T-cell (primary cell): Measurements from ENCODE around the gene THBS2. TPM values are rescaled to one million over a fixed set of nuclear protein-coding genes. Genes with fewer than 3 reads are reported as not detected.

Experiments
- ATAC-seq, 4 experiments: fragments of 200-7000 bp in 3 of 4; fragments of 150-1000 bp in 1 of 4; cut with Tn5 transposase; replicated peaks in 1 of 4; 1 replicate in 3 of 4; 2 replicates in 1 of 4; pipeline ENCODE4 v1.10.0; 2021; ENCODE audit warnings: moderate library complexity in 3 of 4, mild to moderate bottlenecking in 2 of 4, moderate number of reproducible peaks in 1 of 4
- CTCF ChIA-PET, 2 donors: fragments of 300-600 bp; sonication (Branson Sonifier 250); formaldehyde crosslinking; loops; one replicate each; lab custom pipeline; 2022; ENCODE audit warnings: antibody characterized with exemption in 2 of 2; lab: Charles Lee
- POLR2A ChIA-PET, 2 donors: fragments of 300-600 bp; sonication (Branson Sonifier 250); formaldehyde crosslinking; loops; one replicate each; lab custom pipeline; 2022; ENCODE audit warnings: antibody characterized with exemption in 2 of 2; lab: Charles Lee
- DNase-seq, 35 experiments: peaks; one replicate each; pipeline versions ENCODE4 v3.0.0 to v3.0.0-alpha.2; 2013 to 2023
- H3K27ac ChIP-seq: one replicate; pipeline ENCODE4 v1.5.1; 2013; ENCODE audit warnings: low read length
- H3K27me3 ChIP-seq, 2 experiments: replicated peaks in 1 of 2; 1 replicate in 1 of 2; 2 replicates in 1 of 2; pipeline versions ENCODE4 v1.6.1 to v1.7.0; 2013; ENCODE audit warnings: low read length in 1 of 2, mixed read lengths in 1 of 2; ENCODE audit not compliant: control insufficient read depth in 2 of 2, insufficient read depth in 2 of 2; ENCODE audit errors: extremely low read depth in 1 of 2
- H3K36me3 ChIP-seq, 2 donors: 1 replicate in 1 of 2; 2 replicates in 1 of 2; pipeline versions ENCODE4 v1.6.1 to v1.7.0; 2013; ENCODE audit warnings: low read length in 1 of 2; ENCODE audit not compliant: control insufficient read depth in 2 of 2, insufficient read depth in 1 of 2; ENCODE audit errors: extremely low read depth in 1 of 2
- H3K4me1 ChIP-seq, 2 experiments: 1 replicate in 1 of 2; 2 replicates in 1 of 2; pipeline versions ENCODE4 v1.6.1 to v1.7.0; 2013; ENCODE audit warnings: low read length in 2 of 2, mixed read lengths in 1 of 2; ENCODE audit not compliant: insufficient read depth in 2 of 2, control insufficient read depth in 1 of 2; ENCODE audit errors: extremely low read depth in 1 of 2
- H3K4me3 ChIP-seq, 2 donors: 1 replicate in 1 of 2; 2 replicates in 1 of 2; pipeline versions ENCODE4 v1.5.1 to v1.7.0; 2013; ENCODE audit warnings: mild to moderate bottlenecking in 2 of 2, low read length in 1 of 2, moderate library complexity in 1 of 2; ENCODE audit not compliant: control insufficient read depth in 1 of 2; ENCODE audit errors: extremely low read depth in 1 of 2
- H3K9me3 ChIP-seq: 2 replicates; pipeline ENCODE4 v1.7.0; 2013
- H3K27ac Mint-ChIP-seq, 2 donors: one replicate each; pipeline ENCODE4 v1.8.0; 2020 to 2021; ENCODE audit warnings: mild to moderate bottlenecking in 2 of 2, mixed read lengths in 2 of 2
- H3K27me3 Mint-ChIP-seq, 2 donors: one replicate each; pipeline ENCODE4 v1.8.0; 2021 to 2022; ENCODE audit warnings: mixed read lengths in 2 of 2
- H3K36me3 Mint-ChIP-seq: one replicate; pipeline ENCODE4 v1.8.0; 2021; ENCODE audit warnings: mixed read lengths
- H3K4me1 Mint-ChIP-seq, 3 donors: one replicate each; pipeline ENCODE4 v1.8.0; 2020 to 2022; ENCODE audit warnings: mixed read lengths in 3 of 3, mild to moderate bottlenecking in 1 of 3
- H3K4me3 Mint-ChIP-seq, 3 donors: one replicate each; pipeline ENCODE4 v1.8.0; 2020 to 2022; ENCODE audit warnings: mild to moderate bottlenecking in 3 of 3, mixed read lengths in 3 of 3, moderate library complexity in 3 of 3
- H3K9me3 Mint-ChIP-seq, 3 donors: one replicate each; pipeline ENCODE4 v1.8.0; 2020 to 2022; ENCODE audit warnings: mixed read lengths in 3 of 3
- WGBS: methylation state at CpG from one replicate; pipeline ENCODE4 v1.1.5; 2013; ENCODE audit warnings: missing lambda C conversion rate; ENCODE audit not compliant: insufficient coverage; 5-methylcytosine and 5-hydroxymethylcytosine counted together
- total RNA-seq, 35 experiments: library from RNA in 6 of 35; stranded (reverse) in 6 of 35; fragments of 120-200 nt in 1 of 35; gene quantifications; one replicate each; pipeline versions ENCODE4 v1.2.1 to v1.2.4 and lab custom pipeline; 2013 to 2026

The THBS2 gene
- total RNA-seq, 5 donors from 2014 or later (not counting 1 experiment from before 2014, with no cell fraction given) = 0.09 to 0.39 (median 0.12) TPM; not detected in 2

DNA sequence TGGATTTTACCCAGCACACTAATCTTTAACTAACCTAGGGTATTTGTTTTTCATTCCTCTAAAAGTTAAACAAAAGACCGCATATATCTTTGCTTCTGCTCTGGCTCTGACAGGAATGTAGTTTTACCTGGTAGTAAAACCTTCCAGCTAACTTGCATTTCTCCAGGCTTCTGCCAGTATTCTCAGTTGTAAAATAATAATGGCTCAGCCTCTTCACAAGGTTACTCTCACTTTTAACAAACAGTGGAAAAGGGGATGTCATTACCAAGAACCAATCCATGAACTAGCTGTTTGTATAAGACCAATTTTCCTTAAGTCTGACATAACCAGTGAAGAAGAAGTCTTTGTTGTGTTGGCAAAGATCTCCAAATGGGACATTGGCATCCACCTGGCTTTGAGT, 10.0 kb downstream of the THBS2 start:
- H3K27ac Mint-ChIP-seq = no peak overlapping the region
- H3K27me3 Mint-ChIP-seq = peaks cover 12% of the 10 kb centered on the region in 2 donors
- H3K4me3 ChIP-seq = no peak overlapping the region
- H3K36me3 ChIP-seq = no peaks in the 10 kb centered on the region
- ChIA-PET POLR2A (no interaction called here), CTCF (no interaction called here)
- no CpG with 5 or more reads among the region's 1 CpG for WGBS
- H3K4me1 ChIP-seq = no peaks in the 10 kb centered on the region
- no peaks in the 10 kb centered on the region for H3K36me3 Mint-ChIP-seq
- no peak overlapping the region for H3K27ac ChIP-seq
- DNase-seq (no peak), ATAC-seq (no peak)
- H3K27me3 ChIP-seq = peaks cover 0 to 20% of the 10 kb centered on the region in 2 experiments
- peaks cover 0 to 9% (median 0%) of the 10 kb centered on the region in 3 donors for H3K9me3 Mint-ChIP-seq
- H3K4me1 Mint-ChIP-seq = no peaks in the 10 kb centered on the region
- H3K4me3 Mint-ChIP-seq = no peak overlapping the region
- H3K9me3 ChIP-seq = no peaks in the 10 kb centered on the region

DNA sequence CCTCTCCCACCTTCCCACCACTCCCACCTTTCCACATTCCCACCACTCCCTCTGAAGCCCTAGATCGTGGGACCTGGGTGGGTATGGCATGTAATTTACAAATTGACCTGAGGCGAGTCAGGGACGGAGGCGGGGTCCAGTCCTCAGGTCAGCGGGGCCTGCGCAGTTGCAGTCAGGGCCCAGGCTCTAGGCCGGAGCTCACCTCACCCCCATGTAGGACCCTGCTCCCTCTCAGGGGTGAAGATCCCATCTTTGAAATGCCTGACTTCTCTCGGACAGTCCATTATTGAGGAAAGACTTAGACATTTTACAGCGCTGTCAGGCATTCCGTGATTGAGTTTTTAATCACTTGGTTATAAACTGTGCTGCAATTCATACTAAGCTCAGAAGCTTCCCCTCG, 10.5 kb downstream of the THBS2 start:
- Histone ChIP-seq H3K4me3 (no peak overlapping the region), H3K36me3 (no peaks in the 10 kb centered on the region), H3K9me3 (no peaks in the 10 kb centered on the region), H3K4me1 (no peaks in the 10 kb centered on the region), H3K27ac (no peak overlapping the region), H3K27me3 (peaks cover 0 to 17% of the 10 kb centered on the region in 2 experiments)
- no peak overlapping the region for H3K4me3 Mint-ChIP-seq
- WGBS = 99% methylated on average over 5 of the region's 11 CpGs
- CTCF ChIA-PET = no interaction called here
- H3K36me3 Mint-ChIP-seq = no peaks in the 10 kb centered on the region
- POLR2A ChIA-PET = no interaction called here
- ATAC-seq (no peak), DNase-seq (no peak)
- H3K9me3 Mint-ChIP-seq = peaks cover 0 to 9% (median 0%) of the 10 kb centered on the region in 3 donors
- H3K4me1 Mint-ChIP-seq = no peaks in the 10 kb centered on the region
- H3K27me3 Mint-ChIP-seq = peaks cover 12 to 13% of the 10 kb centered on the region in 2 donors
- no peak overlapping the region for H3K27ac Mint-ChIP-seq

DNA sequence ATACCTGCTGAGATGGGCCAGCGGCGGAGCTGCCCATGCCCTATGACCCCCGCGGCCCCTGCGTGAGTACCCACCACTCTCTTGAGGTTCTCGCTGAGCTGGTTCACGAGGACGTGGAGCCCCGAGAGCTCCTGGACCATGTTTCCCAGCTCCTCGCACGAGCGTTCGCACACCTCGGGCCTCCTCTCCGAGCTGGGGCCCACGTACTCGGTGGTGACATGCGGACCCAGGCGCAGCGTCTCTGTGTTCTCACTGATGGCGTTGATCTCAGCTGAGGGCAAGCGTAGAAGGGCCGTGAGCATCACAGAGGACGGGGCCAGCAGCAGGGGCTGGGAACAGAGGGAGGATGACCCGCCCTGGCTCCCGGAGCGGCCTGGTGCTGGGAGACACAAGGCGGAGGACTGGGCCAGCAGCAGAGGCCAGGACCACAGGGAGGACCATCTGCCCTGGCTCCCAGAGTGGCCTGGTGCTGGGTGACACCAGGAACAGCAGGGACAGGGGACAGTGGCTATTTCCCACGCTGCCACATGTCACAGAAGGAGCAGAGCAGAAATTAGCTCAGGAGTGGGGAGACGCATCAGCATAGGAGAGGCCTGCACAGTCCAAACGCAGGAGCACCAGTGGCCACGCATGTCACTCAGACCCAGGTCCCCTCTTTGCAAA, 11.8 kb downstream of the THBS2 start:
- ChIA-PET CTCF (no interaction called here), POLR2A (no interaction called here)
- ATAC-seq = no peak
- Mint-ChIP-seq H3K27ac (no peak overlapping the region), H3K4me3 (no peak overlapping the region), H3K9me3 (no peaks in the 10 kb centered on the region), H3K4me1 (no peaks in the 10 kb centered on the region), H3K36me3 (no peaks in the 10 kb centered on the region), H3K27me3 (peaks cover 13 to 16% of the 10 kb centered on the region in 2 donors)
- 89% methylated on average over 32 of the region's 32 CpGs for WGBS
- no peak for DNase-seq
- Histone ChIP-seq H3K36me3 (no peaks in the 10 kb centered on the region), H3K4me1 (no peaks in the 10 kb centered on the region), H3K27me3 (peaks cover 0 to 17% of the 10 kb centered on the region in 2 experiments), H3K9me3 (no peaks in the 10 kb centered on the region), H3K4me3 (no peak overlapping the region), H3K27ac (no peak overlapping the region)

DNA sequence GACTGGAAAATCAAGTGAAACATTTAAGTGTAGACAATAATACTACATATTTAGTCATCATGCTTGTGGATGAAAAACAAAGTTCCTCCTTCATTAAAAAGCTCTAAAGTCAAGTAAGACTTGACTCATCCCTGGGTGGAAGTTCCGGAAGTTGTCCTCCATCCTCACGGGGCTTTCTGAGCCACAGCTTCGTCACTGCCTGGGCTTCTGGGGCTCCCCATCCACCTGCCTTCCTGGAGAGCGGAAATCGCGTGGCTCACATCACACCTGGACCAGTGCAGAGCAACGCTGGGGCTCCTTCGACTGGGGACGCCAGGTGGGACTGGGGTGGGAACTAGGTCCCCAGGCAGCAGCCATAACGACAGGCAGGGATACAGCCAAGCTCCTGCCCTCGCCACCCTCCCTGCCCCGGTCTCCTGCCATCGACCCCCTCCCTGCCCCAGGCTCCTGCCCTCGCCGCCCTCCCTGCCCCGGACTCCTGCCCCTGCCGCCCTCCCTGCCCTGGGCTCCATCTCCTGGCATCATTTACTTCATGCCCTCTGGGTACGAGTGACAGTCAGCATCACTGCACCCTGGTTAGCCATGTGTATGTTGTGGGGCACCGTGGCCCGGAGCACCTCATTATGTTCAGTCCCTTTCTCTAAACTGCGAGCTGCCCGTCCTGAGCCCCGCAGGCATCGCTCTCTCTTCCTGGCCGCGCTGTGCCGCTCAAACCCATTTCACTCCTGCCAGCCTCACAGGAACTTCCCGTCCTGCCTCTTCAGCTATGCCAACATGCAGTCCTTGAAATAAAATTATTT, 12.9 kb downstream of the THBS2 start:
- Mint-ChIP-seq H3K9me3 (no peaks in the 10 kb centered on the region), H3K27me3 (peaks cover 13 to 16% of the 10 kb centered on the region in 2 donors)

DNA sequence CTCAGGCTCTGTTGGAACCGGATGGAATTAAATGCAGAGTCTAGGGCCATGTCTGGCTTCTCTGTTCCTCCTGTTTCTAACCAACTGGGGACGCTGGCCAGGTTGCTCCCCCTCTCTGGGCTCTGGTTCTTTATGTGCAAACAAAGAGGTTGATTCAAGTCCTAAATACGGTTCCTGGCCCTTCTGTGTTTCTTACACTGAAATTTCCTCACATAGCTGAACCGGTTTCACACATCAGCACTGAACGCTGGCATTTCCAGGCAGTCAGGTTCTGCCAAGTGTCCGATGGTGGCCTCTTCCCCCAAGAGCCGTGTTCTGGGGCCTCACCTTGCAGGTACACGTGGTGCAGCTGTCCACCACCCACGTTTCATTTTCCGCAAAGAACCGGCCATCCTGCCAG, 13.5 kb downstream of the THBS2 start:
- ChIA-PET CTCF (no interaction called here), POLR2A (no interaction called here)
- Histone ChIP-seq H3K27ac (no peak overlapping the region), H3K27me3 (peaks cover 0 to 17% of the 10 kb centered on the region in 2 experiments), H3K4me3 (no peak overlapping the region), H3K36me3 (no peaks in the 10 kb centered on the region), H3K9me3 (no peaks in the 10 kb centered on the region), H3K4me1 (no peaks in the 10 kb centered on the region)
- 72% methylated on average over 10 of the region's 11 CpGs for WGBS
- H3K36me3 Mint-ChIP-seq = no peaks in the 10 kb centered on the region
- H3K27ac Mint-ChIP-seq = no peak overlapping the region
- DNase-seq = no peak
- H3K27me3 Mint-ChIP-seq = peaks cover 13 to 16% of the 10 kb centered on the region in 2 donors
- no peaks in the 10 kb centered on the region for H3K4me1 Mint-ChIP-seq
- no peaks in the 10 kb centered on the region for H3K9me3 Mint-ChIP-seq
- no peak overlapping the region for H3K4me3 Mint-ChIP-seq
- no peak for ATAC-seq

More for the DNA sequence above, 12.9 kb downstream of the THBS2 start:
- ATAC-seq (no peak), DNase-seq (no peak)
- Histone ChIP-seq H3K4me1 (no peaks in the 10 kb centered on the region), H3K36me3 (no peaks in the 10 kb centered on the region), H3K9me3 (no peaks in the 10 kb centered on the region), H3K27me3 (peaks cover 0 to 17% of the 10 kb centered on the region in 2 experiments), H3K4me3 (no peak overlapping the region), H3K27ac (no peak overlapping the region)
- WGBS = 80% methylated on average over 15 of the region's 28 CpGs
- Mint-ChIP-seq H3K36me3 (no peaks in the 10 kb centered on the region), H3K27ac (no peak overlapping the region), H3K4me3 (no peak overlapping the region), H3K4me1 (no peaks in the 10 kb centered on the region)
- ChIA-PET POLR2A (no interaction called here), CTCF (no interaction called here)

DNA sequence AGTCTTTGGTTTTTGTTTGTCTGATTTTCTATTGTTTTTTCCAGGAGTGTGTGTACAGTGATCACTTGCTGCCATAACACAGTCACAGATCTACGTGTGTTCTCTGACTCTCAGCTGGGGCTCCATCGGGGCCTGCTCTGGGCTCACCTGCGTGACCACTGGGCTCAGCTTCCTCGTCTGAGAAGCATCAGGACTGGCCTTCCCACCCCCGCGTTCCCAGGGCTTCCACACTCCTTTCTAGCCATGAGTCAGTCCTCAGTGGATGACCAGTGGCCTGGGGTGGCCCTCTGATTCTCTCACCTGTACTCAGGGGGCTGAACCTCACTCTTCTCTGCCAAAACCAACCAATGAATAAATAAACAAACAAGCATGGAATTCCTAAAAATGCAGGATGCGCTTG, 14.5 kb downstream of the THBS2 start:
- CTCF ChIA-PET = no interaction called here
- no peak overlapping the region for H3K4me3 ChIP-seq
- Mint-ChIP-seq H3K9me3 (peaks cover 0 to 3% (median 2%) of the 10 kb centered on the region in 3 donors), H3K27ac (no peak overlapping the region), H3K27me3 (peaks cover 13 to 14% of the 10 kb centered on the region in 2 donors), H3K4me3 (no peak overlapping the region), H3K36me3 (no peaks in the 10 kb centered on the region), H3K4me1 (no peaks in the 10 kb centered on the region)
- peaks cover 0 to 17% of the 10 kb centered on the region in 2 experiments for H3K27me3 ChIP-seq
- POLR2A ChIA-PET = no interaction called here
- H3K36me3 ChIP-seq = no peaks in the 10 kb centered on the region
- no peak overlapping the region for H3K27ac ChIP-seq
- no peaks in the 10 kb centered on the region for H3K9me3 ChIP-seq
- DNase-seq (no peak), ATAC-seq (no peak)
- H3K4me1 ChIP-seq = no peaks in the 10 kb centered on the region
- 75% methylated on average over 5 of the region's 7 CpGs for WGBS
